ENCODE data around the gene COL21A1. TPM values are rescaled to one million over a fixed set of nuclear protein-coding genes. Genes with fewer than 3 reads are reported as not detected.

Gene COL21A1
- total RNA-seq, 3 donors from 2014 or later, result 0.80 to 2.9 (median 1.5) TPM

DNA sequence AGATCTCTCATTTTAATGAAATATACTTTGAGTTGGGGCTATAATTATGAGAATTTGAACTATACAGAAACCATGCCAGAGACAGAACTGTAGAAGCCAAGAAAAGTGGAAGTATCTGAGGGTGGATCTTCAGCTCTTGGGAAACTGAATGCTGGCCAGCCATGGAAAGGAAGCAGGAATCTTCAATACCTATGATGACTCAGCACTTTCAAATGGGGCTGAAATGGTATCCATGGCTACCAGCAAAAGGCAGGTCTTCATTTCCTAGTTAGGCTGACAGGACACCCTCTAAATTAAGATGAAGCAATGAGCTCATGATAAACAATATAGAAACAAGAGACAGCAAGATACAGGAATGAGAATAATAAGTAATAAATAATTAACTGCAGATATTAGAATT, 171.3 kb downstream of the COL21A1 start:
- no peak for DNase-seq (ENCODE audit: low spot score in 2 of 2)
- Histone ChIP-seq H3K36me3 (no peaks in the 10 kb centered on the region), H3K4me1 (no peaks in the 10 kb centered on the region), H3K27ac (no peak overlapping the region), H3K27me3 (no peaks in the 10 kb centered on the region), H3K4me3 (no peak overlapping the region), H3K9me3 (no peaks in the 10 kb centered on the region)
- no peak for TF ChIP-seq POLR2AphosphoS5 (IDR thresholded peaks at IDR 0.05)
- TF ChIP-seq POLR2A (IDR thresholded peaks at IDR 0.05), result no peak
- TF ChIP-seq, protein P1, sequence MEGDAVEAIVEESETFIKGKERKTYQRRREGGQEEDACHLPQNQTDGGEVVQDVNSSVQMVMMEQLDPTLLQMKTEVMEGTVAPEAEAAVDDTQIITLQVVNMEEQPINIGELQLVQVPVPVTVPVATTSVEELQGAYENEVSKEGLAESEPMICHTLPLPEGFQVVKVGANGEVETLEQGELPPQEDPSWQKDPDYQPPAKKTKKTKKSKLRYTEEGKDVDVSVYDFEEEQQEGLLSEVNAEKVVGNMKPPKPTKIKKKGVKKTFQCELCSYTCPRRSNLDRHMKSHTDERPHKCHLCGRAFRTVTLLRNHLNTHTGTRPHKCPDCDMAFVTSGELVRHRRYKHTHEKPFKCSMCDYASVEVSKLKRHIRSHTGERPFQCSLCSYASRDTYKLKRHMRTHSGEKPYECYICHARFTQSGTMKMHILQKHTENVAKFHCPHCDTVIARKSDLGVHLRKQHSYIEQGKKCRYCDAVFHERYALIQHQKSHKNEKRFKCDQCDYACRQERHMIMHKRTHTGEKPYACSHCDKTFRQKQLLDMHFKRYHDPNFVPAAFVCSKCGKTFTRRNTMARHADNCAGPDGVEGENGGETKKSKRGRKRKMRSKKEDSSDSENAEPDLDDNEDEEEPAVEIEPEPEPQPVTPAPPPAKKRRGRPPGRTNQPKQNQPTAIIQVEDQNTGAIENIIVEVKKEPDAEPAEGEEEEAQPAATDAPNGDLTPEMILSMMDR (IDR thresholded peaks at IDR 0.05), result no peak
- intact Hi-C loops (cut with DNase I; ENCODE audit: low total_unique reads), result no loop called here

DNA sequence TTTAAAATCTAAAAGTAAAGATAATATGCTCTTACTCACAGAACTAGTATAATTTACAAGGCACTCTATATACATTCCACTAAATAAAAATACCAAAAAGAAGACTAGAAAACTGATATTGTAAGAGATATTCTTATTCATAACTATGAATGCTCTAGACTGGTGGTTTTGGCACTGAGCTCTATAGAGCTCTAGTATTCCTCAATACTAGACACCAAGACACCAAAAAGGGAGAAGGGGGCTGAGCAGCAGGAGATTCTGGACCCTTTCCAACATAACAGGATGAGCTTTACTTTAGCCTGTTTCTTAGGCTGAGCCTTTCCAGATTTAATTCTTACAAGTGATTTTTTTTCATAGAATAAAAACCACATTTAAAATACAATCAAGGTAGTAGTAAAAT, 173.6 kb downstream of the COL21A1 start:
- H3K4me1 ChIP-seq, result no peaks in the 10 kb centered on the region
- H3K4me3 ChIP-seq, result no peak overlapping the region
- intact Hi-C loops (cut with DNase I; ENCODE audit: low total_unique reads), result no loop called here
- no peaks in the 10 kb centered on the region for H3K9me3 ChIP-seq
- H3K27ac ChIP-seq, result no peak overlapping the region
- H3K36me3 ChIP-seq, result no peaks in the 10 kb centered on the region
- no peaks in the 10 kb centered on the region for H3K27me3 ChIP-seq
- no peak for TF ChIP-seq POLR2AphosphoS5 (IDR thresholded peaks at IDR 0.05)
- TF ChIP-seq, protein P1 (IDR thresholded peaks at IDR 0.05), result no peak
- no peak for TF ChIP-seq POLR2A (IDR thresholded peaks at IDR 0.05)
- DNase-seq (ENCODE audit: low spot score in 2 of 2), result no peak

DNA sequence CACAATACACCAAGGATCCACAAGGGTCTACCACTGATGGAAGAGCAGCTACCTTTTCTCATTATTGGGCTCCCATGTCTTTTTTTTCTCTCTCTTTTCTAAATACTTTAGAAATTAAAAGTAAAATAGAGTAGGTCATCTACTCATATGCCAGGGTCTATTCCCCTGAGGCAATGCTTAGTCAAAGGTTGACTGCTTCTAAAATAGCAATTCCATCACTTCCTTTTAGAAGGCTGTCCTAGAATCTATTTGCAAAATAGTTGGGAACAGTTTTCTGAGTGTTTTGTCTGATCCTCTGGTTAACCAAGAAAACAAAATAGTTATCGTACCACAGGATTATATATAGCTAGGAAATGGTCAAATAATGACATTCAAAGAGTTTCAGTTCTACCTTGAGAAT, 174.1 kb downstream of the COL21A1 start:
- TF ChIP-seq, protein P1 (IDR thresholded peaks at IDR 0.05), result no peak
- TF ChIP-seq POLR2AphosphoS5 (IDR thresholded peaks at IDR 0.05) (no peak), POLR2A (IDR thresholded peaks at IDR 0.05) (no peak)
- H3K36me3 ChIP-seq, result no peaks in the 10 kb centered on the region
- intact Hi-C loops (cut with DNase I; ENCODE audit: low total_unique reads), result no loop called here
- no peak overlapping the region for H3K27ac ChIP-seq
- DNase-seq (ENCODE audit: low spot score in 2 of 2), result no peak
- H3K4me3 ChIP-seq, result no peak overlapping the region
- no peaks in the 10 kb centered on the region for H3K9me3 ChIP-seq
- no peaks in the 10 kb centered on the region for H3K4me1 ChIP-seq
- no peaks in the 10 kb centered on the region for H3K27me3 ChIP-seq

DNA sequence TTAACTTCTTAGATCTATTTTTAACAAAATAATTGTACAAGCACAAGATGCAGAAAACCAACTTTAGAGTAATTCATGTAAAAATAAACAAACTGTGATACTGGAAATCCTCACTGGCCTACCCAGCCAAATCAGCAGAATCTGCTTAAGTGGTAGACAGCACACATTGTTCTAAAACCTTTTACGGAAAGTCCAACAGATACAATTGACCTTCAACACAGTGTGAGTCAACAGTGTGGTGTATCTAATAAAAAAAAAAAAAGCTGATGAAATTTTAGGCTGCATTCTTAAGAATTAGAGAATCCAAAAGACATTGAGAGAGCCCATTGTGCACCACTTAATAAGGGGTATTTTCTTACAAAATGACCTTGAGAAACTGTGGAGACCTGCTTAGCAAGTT, 174.5 kb downstream of the COL21A1 start:
- H3K36me3 ChIP-seq, result no peaks in the 10 kb centered on the region
- H3K27me3 ChIP-seq, result no peaks in the 10 kb centered on the region
- H3K27ac ChIP-seq, result no peak overlapping the region
- intact Hi-C loops (cut with DNase I; ENCODE audit: low total_unique reads), result no loop called here
- no peaks in the 10 kb centered on the region for H3K4me1 ChIP-seq
- no peaks in the 10 kb centered on the region for H3K9me3 ChIP-seq
- TF ChIP-seq POLR2A (IDR thresholded peaks at IDR 0.05) (no peak), POLR2AphosphoS5 (IDR thresholded peaks at IDR 0.05) (no peak)
- TF ChIP-seq, protein P1 (IDR thresholded peaks at IDR 0.05), result no peak
- no peak for DNase-seq (ENCODE audit: low spot score in 2 of 2)
- H3K4me3 ChIP-seq, result no peak overlapping the region

DNA sequence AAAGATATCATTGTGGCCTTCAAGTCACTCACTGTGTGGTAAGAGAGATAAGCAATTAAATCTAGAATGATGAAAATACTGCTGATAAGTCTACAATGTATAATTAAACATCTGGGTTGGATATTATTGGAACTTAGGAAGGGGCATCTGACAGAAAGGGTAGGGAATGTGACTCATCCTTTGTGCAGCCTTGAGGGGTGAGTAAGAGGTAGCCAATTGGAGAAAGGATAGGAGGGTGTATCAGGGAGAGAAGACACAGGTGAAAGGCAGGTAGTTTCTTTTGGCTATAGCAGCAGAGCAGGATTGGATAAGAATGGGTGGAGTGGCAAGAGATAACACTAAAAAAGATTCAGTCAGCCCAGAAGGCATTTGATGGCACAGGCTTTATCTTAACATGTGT, 182.0 kb downstream of the COL21A1 start:
- TF ChIP-seq POLR2A (IDR thresholded peaks at IDR 0.05) (no peak), POLR2AphosphoS5 (IDR thresholded peaks at IDR 0.05) (no peak)
- TF ChIP-seq, protein P1 (IDR thresholded peaks at IDR 0.05), result no peak

More for the DNA sequence above, 182.0 kb downstream of the COL21A1 start:
- Histone ChIP-seq H3K27ac (no peak overlapping the region), H3K27me3 (no peaks in the 10 kb centered on the region), H3K9me3 (no peaks in the 10 kb centered on the region), H3K4me3 (no peak overlapping the region), H3K4me1 (no peaks in the 10 kb centered on the region), H3K36me3 (no peaks in the 10 kb centered on the region)
- no peak for DNase-seq (ENCODE audit: low spot score in 2 of 2)
- intact Hi-C loops (cut with DNase I; ENCODE audit: low total_unique reads), result no loop called here

Data from breast epithelium (tissue), 4 donors.